Renal pelvis (tissue), 12 donors: Measurements from ENCODE around the gene RIOK3. TPM values are rescaled to one million over a fixed set of nuclear protein-coding genes. Genes with fewer than 3 reads are reported as not detected.
"Not testable (repeated sequence)": the region's sequence is repeated elsewhere in the genome, so short reads cannot be mapped to it uniquely, and the experiment has no call there.

ENCODE experiments used
- DNase-seq: peaks from one replicate; pipeline ENCODE4 v3.0.0-alpha.2; 2013
- long read RNA-seq, 16 experiments: transcript quantifications; one replicate each; lab custom pipeline, GENCODE V29; 2026
- polyA plus RNA-seq, 3 donors: library from polyadenylated mRNA; unstranded; fragments of 120-200 nt; gene quantifications; one replicate each; pipeline ENCODE4 v1.2.1, GENCODE V29; 2013; ENCODE audit not compliant: insufficient read length in 3 of 3

Gene RIOK3, protein sequence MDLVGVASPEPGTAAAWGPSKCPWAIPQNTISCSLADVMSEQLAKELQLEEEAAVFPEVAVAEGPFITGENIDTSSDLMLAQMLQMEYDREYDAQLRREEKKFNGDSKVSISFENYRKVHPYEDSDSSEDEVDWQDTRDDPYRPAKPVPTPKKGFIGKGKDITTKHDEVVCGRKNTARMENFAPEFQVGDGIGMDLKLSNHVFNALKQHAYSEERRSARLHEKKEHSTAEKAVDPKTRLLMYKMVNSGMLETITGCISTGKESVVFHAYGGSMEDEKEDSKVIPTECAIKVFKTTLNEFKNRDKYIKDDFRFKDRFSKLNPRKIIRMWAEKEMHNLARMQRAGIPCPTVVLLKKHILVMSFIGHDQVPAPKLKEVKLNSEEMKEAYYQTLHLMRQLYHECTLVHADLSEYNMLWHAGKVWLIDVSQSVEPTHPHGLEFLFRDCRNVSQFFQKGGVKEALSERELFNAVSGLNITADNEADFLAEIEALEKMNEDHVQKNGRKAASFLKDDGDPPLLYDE
- polyA plus RNA-seq, result 10 to 100 TPM; 57.0 to 86.0 (median 75.5) TPM
- long read RNA-seq, donor 1, full-length matches to known transcripts, result 11 of 21 reads
- long read RNA-seq, donor 1, partial matches to known transcripts, result 10 of 21 reads
- long read RNA-seq, donor 1, other reads (novel, unspliced or antisense), result 0 of 21 reads
- long read RNA-seq, donor 2, full-length matches to known transcripts, result 13 of 13 reads
- long read RNA-seq, donor 2, partial matches to known transcripts, result 0 of 13 reads
- long read RNA-seq, donor 2, other reads (novel, unspliced or antisense), result 0 of 13 reads
- long read RNA-seq, donor 3, full-length matches to known transcripts, result 10 of 10 reads
- long read RNA-seq, donor 3, partial matches to known transcripts, result 0 of 10 reads
- long read RNA-seq, donor 3, other reads (novel, unspliced or antisense), result 0 of 10 reads
- long read RNA-seq, donor 4, full-length matches to known transcripts, result 4 of 4 reads
- long read RNA-seq, donor 4, partial matches to known transcripts, result 0 of 4 reads
- long read RNA-seq, donor 4, other reads (novel, unspliced or antisense), result 0 of 4 reads
- long read RNA-seq, donor 5, full-length matches to known transcripts, result 7 of 7 reads
- long read RNA-seq, donor 5, partial matches to known transcripts, result 0 of 7 reads
- long read RNA-seq, donor 5, other reads (novel, unspliced or antisense), result 0 of 7 reads
- long read RNA-seq, donor 6, full-length matches to known transcripts, result 7 of 7 reads
- long read RNA-seq, donor 6, partial matches to known transcripts, result 0 of 7 reads
- long read RNA-seq, donor 6, other reads (novel, unspliced or antisense), result 0 of 7 reads
- long read RNA-seq, donor 7, full-length matches to known transcripts, result 6 of 11 reads
- long read RNA-seq, donor 7, partial matches to known transcripts, result 5 of 11 reads
- long read RNA-seq, donor 7, other reads (novel, unspliced or antisense), result 0 of 11 reads
- long read RNA-seq, donor 8, full-length matches to known transcripts, result 4 of 4 reads
- long read RNA-seq, donor 8, partial matches to known transcripts, result 0 of 4 reads
- long read RNA-seq, donor 8, other reads (novel, unspliced or antisense), result 0 of 4 reads
- long read RNA-seq, donor 9, full-length matches to known transcripts, result 9 of 16 reads
- long read RNA-seq, donor 9, partial matches to known transcripts, result 7 of 16 reads
- long read RNA-seq, donor 9, other reads (novel, unspliced or antisense), result 0 of 16 reads
- long read RNA-seq, donor 10, full-length matches to known transcripts, result 9 of 21 reads
- long read RNA-seq, donor 10, partial matches to known transcripts, result 12 of 21 reads
- long read RNA-seq, donor 10, other reads (novel, unspliced or antisense), result 0 of 21 reads
- long read RNA-seq, donor 11, full-length matches to known transcripts, result 12 of 12 reads
- long read RNA-seq, donor 11, partial matches to known transcripts, result 0 of 12 reads
- long read RNA-seq, donor 11, other reads (novel, unspliced or antisense), result 0 of 12 reads
- long read RNA-seq, donor 12, full-length matches to known transcripts, result 15 of 23 reads
- long read RNA-seq, donor 12, partial matches to known transcripts, result 8 of 23 reads
- long read RNA-seq, donor 12, other reads (novel, unspliced or antisense), result 0 of 23 reads
- long read RNA-seq, donor 13, full-length matches to known transcripts, result 10 of 10 reads
- long read RNA-seq, donor 13, partial matches to known transcripts, result 0 of 10 reads
- long read RNA-seq, donor 13, other reads (novel, unspliced or antisense), result 0 of 10 reads
- long read RNA-seq, donor 14, result 0 reads
- long read RNA-seq, donor 15, result 0 reads
- long read RNA-seq, donor 16, full-length matches to known transcripts, result 14 of 30 reads
- long read RNA-seq, donor 16, partial matches to known transcripts, result 16 of 30 reads
- long read RNA-seq, donor 16, other reads (novel, unspliced or antisense), result 0 of 30 reads

- peak; percentile 96 for DNase-seq
Measured at GRCh38 chr18:23452728-23453679, at the start of gene RIOK3. Gene RIOK3 (plus strand): TSS chr18:23453287. CDS start chr18:23453440, 153 bp downstream.

- DNase-seq, result no peak
Measured at GRCh38 chr18:23403310-23403709, 49.8 kb upstream of the RIOK3 start.

- no peak for DNase-seq
Measured at GRCh38 chr18:23405636-23406035, 47.5 kb upstream of the RIOK3 start.

DNA sequence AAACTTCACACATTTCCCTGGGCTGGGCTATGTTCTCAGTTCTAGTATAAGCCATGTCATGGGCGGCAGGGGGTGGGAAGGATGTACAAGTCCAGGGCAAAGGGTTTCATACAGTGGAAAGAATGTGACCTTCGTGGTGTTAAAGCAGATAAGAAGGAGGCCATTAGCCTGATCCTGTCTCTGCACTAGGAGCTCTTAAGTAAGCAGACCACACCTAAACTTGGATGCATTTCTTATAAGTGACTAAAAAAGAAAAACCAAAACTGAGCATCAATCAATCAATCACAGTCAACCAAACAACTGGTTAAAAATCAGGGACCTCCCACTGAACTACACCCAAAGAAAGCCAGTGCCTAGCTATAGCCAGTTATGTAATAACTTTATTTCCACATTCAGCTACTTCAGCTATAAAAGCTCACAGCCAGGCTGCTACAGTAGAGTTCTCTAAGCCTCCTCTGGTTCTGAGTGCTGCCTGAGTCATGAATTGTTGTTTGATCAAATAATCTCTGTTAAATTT, 46.8 kb upstream of the RIOK3 start:
- DNase-seq, result no peak

GRCh38 chr18:23412351-23412964, 40.6 kb upstream of the RIOK3 start:
- no peak for DNase-seq

- DNase-seq, result no peak
Measured at GRCh38 chr18:23415515-23415914, 37.6 kb upstream of the RIOK3 start.

- no peak for DNase-seq
Measured at GRCh38 chr18:23416298-23416697, 36.8 kb upstream of the RIOK3 start.

GRCh38 chr18:23421277-23421676, 31.8 kb upstream of the RIOK3 start:
- no peak for DNase-seq

DNA sequence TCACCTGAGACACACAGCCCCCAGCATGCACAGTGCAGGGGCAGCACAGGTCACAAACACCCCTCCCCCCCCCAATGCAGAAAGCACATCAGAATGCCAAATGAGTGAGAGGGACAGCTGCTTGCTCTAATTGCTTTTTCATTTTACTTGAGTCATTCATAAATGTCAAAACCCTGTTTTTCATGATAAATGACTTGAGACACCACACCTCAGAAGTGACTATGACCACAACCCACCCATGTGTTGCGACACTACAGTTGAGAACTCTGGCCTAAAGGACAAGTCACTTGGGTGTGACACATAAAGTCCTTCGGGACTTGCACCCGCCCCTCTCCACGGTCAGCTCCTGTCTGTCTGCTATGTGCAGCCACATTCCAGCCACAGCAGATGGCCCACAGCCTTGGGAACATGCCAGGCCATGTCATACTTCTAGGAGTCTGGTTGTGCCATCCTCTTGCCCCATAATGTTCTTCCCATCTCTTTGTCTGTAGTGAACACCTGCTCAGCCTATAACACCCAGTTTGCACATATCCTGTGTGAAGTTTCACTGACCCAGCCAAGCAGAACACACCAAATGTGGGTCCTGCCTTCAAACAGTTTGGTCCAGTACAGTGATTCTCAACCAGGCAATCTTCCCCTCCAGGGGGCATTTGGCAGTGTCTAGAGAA, 30.2 kb upstream of the RIOK3 start:
- no peak for DNase-seq

- DNase-seq, result no peak
Measured at GRCh38 chr18:23424616-23425015, 28.5 kb upstream of the RIOK3 start.

- DNase-seq, result no peak
Measured at GRCh38 chr18:23428821-23429220, 24.3 kb upstream of the RIOK3 start.

GRCh38 chr18:23429538-23429937, 23.5 kb upstream of the RIOK3 start:
- not testable (repeated sequence) for DNase-seq

GRCh38 chr18:23433360-23433759, 19.7 kb upstream of the RIOK3 start:
- DNase-seq, result no peak

DNA sequence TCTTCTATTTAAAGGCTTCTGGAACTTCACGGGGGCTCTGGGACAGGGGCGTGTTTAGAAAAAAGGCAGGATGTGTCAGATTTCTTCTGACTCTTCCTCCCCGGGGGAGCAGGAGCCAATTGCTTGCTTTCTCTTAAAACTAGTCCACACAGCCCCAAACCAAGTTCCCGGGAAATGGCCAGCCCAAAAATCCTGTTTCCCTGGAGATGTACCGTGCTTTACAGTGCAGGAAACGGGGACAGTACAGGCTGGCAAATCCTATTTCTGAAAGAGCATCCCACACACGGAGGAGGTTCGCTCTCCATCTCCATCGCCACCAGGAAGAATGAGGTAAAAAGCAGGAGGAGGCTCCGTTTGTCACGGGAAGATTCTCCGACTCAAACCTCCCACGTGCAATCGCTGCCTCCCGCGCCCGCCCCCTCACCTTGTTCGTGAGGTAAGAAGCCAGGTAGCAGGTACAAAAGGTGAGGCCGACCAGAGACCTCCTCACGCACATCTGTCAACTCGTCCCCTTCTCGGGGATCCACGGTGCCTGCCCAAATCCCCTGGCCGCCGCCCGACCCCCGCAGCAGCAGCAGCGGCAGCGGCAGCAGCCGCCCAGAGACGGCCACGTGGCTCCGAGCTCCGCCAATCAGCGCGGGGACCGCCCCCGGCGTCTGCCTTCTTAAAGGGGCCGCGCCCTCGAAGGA, 15.6 kb upstream of the RIOK3 start:
- DNase-seq, result peak; percentile 77

- DNase-seq, result no peak
Measured at GRCh38 chr18:23438046-23438377, 15.1 kb upstream of the RIOK3 start.

DNA sequence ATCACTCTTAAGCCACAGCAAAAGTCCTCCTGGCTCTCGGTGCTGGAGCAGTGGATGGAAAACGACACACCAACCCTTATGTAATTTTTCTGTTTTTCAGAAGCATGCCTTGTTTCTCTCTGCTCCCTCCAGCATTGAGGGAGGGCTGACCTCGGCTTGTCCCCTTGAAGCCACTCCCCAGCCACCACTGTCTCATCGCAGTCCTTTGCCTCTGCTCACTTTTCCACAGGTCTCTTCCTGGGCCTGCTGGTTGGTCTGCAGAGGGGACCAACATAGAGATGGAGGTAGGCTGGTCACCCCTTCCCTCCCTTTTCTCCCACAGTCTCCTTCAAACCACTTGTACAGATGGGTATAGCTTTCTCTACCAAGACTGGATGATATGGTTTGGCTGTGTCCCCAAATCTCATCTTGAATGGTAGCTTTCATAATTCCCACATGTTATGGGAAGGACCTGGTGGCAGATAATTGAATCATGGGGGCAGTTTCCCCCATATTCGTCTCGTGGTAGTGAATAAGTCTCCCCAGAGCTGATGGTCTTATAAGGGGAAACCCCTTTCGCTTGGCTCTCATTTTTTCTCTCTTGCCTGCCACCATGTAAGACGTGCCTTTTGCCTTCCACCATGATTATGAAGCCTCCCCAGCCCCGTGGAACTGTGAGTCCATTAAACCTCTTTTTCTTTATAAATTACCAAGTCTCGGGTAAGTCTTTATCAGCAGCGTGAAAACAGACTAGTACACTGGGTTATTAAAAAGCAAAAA, 14.3 kb upstream of the RIOK3 start:
- no peak for DNase-seq
